Ishikawa (cell line): ENCODE data around the gene DAZAP1.

Experiments used
- EP300 ChIP-seq: IDR thresholded peaks from 2 replicates; pipeline ENCODE4 v1.6.1; 2012; ENCODE audit warnings: borderline replicate concordance
- MAX ChIP-seq: IDR thresholded peaks from 2 replicates; pipeline ENCODE4 v1.6.1; 2012
- RAD21 ChIP-seq: IDR thresholded peaks from 2 replicates; pipeline ENCODE4 v1.6.1; 2012; ENCODE audit warnings: low read depth
- REST ChIP-seq: IDR thresholded peaks from 2 replicates; pipeline ENCODE4 v1.6.1; 2012; ENCODE audit warnings: low read depth, mild to moderate bottlenecking
- TAF1 ChIP-seq: IDR thresholded peaks from 2 replicates; pipeline ENCODE4 v1.6.1; 2012; ENCODE audit warnings: low read depth, mild to moderate bottlenecking
- TCF12 ChIP-seq: IDR thresholded peaks from 2 replicates; pipeline ENCODE4 v1.6.1; 2012; ENCODE audit warnings: low read depth
- TEAD4 ChIP-seq: IDR thresholded peaks from 2 replicates; pipeline ENCODE4 v1.6.1; 2012
- ZBTB7A ChIP-seq: IDR thresholded peaks from 2 replicates; pipeline ENCODE4 v1.6.1; 2012; ENCODE audit warnings: low read depth

DNA sequence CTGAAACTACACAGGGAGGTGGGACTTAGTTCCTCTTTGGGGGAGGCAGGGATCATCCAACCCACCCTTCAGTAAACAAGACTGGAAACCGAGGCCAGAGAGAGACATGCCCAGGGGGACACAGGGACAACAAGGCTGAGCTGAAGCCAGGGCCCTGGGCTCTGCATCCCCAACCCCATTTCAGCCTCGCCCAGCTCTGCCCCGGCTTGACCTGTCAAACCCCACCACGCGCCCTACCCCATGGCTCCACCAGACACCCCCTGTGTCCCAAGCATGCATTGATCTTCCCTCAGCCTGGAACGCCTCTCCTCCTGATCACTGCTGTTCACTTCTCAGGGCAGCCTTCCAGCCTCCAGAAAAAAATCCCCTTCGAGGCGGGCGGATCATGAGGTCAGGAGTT is 40.6 kb downstream of the DAZAP1 start:
- TF ChIP-seq EP300 (no peak), TAF1 (no peak), ZBTB7A (no peak), MAX (no peak), RAD21 (no peak), REST (no peak), TEAD4 (no peak), TCF12 (no peak)
